ENCODE measurements around the gene ID3. TPM values are rescaled to one million over a fixed set of nuclear protein-coding genes. Genes with fewer than 3 reads are reported as not detected.

The ID3 gene
- total RNA-seq, 1 donor, result 32.4 TPM

DNA sequence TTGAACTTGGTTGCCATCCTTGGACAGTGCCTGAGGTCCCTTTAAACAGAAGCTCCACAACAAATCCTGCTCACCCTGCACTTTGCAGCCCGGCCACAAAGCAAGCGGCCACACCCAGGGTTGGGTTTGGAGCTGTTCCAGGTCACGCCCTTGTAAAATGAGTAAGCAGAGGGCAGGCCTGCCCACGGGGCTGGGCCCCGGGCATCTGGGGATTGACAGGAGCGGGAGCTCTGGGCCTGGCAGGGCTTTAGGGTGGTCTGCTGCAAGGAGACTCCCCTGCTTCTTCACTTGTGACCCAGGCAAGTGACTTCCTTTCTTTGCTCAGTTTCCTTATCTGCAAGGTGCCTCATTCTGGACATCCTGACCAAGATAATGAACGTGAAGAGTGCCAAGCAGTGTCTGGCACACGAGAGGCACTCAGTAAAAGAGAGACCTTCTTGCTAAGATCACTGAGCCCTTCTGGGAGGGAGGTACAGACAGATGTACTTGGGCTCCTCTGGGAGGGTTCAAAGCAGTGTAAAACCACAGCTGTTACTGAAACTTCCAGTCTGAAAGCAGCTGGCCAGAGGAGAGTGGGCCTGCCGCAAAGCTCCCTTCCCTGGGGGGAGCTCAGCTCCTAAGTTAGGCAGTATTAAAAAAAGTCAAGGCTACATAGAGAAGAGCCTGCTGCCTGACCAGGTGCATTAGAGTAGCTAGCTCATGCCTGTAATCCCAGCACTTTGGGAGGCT is 30.9 kb downstream of the ID3 start:
- no peak overlapping the region for H3K4me3 ChIP-seq (ENCODE audit: low read depth, low read length)
- peak; percentile 86 for DNase-seq (ENCODE audit: low read depth)
- no peak for TF ChIP-seq CTCF (IDR thresholded peaks at IDR 0.05; ENCODE audit: insufficient read depth, low read depth, low read length)

GRCh38 chr1:23527900-23528249 is 31.4 kb downstream of the ID3 start:
- no peak for DNase-seq (ENCODE audit: low read depth)
- no peak for TF ChIP-seq CTCF (IDR thresholded peaks at IDR 0.05; ENCODE audit: insufficient read depth, low read depth, low read length)
- no peak overlapping the region for H3K4me3 ChIP-seq (ENCODE audit: low read depth, low read length)

DNA sequence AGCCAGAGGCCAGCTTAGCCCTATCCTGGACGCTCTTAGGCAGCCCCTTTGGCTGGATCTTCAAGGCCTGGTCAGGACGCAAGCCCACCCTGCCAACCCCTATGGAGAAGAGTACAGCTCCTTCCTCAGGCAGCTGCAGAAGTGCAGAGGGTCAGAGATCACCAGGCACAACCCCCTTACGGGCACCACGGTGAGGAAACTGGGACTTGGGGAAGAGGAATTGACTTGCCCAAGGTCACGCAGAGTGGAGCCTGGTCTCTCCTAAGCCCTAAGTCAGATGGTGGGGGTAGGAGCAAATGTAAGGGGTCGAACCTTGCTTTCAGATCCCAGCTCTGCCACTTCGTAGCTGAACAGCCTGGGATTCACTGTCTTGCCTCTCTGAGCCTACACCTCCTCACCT is 31.9 kb downstream of the ID3 start:
- DNase-seq (ENCODE audit: low read depth), result no peak
- H3K4me3 ChIP-seq (ENCODE audit: low read depth, low read length), result no peak overlapping the region
- TF ChIP-seq CTCF (IDR thresholded peaks at IDR 0.05; ENCODE audit: insufficient read depth, low read depth, low read length), result no peak

- H3K4me3 ChIP-seq (ENCODE audit: low read depth, low read length), result no peak overlapping the region
- no peak for DNase-seq (ENCODE audit: low read depth)
- TF ChIP-seq CTCF (IDR thresholded peaks at IDR 0.05; ENCODE audit: insufficient read depth, low read depth, low read length), result no peak
These were observed 32.8 kb downstream of the ID3 start for GRCh38 chr1:23526329-23527041.

DNA sequence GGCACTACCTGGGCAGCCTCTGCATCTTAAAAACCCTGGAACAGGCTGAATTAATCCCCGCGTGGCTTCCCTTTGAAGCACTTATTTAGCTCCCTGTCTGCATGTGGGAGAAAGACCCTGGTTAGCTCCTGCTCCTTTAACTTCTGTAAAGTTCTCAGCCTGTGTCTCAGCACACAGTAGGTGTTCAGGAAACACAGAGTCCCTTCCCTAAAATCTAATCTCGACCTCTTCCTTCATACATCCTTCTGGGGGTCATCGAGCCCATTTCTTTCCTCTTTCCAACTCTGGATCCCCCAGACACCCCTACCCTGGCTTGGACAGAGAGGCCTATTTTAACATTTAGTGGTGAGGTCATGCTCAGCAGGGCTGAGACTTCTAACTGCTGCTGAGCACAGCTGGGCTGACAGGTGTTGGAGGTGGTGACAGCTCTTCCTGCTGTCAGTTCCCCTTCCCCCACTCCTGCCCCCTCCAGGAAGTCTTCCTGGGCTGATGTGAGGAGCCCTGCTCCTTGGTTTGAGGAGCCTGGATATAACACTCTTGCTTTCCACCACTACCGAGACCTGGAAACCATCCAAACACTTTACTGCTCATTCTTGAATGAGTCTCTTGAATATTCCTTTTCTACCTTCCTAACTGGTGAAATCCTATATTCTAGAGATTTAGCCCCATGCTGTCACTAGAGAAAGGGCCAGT is 33.6 kb downstream of the ID3 start:
- no peak overlapping the region for H3K4me3 ChIP-seq (ENCODE audit: low read depth, low read length)
- DNase-seq (ENCODE audit: low read depth), result no peak
- no peak for TF ChIP-seq CTCF (IDR thresholded peaks at IDR 0.05; ENCODE audit: insufficient read depth, low read depth, low read length)

DNA sequence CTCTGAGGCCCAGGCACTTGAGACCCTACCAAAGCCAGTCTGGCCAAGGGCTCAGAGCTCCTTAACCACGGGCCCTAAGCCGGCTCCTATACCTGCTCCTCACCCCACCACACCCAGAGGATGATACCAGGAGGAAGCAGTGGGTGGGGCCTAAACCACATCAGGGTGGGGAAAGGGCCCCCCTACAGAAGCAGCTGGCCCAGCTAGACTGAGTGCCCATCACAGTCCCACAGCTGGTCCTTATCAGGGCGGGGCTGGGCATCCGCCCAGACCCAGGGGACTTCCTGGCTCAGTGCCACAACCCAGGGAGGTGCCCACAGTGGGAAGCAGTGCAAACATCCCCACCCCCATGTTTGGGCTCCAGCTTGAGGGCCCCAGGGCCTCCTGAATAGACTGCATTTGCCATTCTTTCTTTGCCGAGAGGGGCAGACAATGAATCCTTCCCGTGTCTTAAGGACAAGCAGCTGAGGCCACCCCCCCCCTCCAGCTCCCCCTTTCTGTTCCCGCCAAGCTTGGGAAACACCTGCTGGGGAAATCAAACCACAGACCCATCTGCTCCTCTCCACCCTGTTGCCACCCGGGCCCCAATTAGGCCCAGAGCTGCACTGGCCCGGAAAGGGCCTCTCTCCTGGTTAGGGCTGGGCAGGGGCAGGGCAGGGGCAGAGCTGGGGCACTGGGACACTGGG is 34.4 kb downstream of the ID3 start:
- TF ChIP-seq CTCF (IDR thresholded peaks at IDR 0.05; ENCODE audit: insufficient read depth, low read depth, low read length), result no peak
- peak; percentile 17 for DNase-seq (ENCODE audit: low read depth)
- H3K4me3 ChIP-seq (ENCODE audit: low read depth, low read length), result no peak overlapping the region

Data from fibroblast of villous mesenchyme (primary cell).